GM12874 (cell line): ENCODE data around the gene HSPA4.

Source experiments
- TF ChIP-seq, protein P1 (sequence below): IDR thresholded peaks from 2 replicates; pipeline ENCODE4 v1.5.1; 2011; ENCODE audit warnings: low read depth, mild to moderate bottlenecking, control low read depth, low read length, moderate library complexity; ENCODE audit not compliant: insufficient read depth

HSPA4 gene

DNA sequence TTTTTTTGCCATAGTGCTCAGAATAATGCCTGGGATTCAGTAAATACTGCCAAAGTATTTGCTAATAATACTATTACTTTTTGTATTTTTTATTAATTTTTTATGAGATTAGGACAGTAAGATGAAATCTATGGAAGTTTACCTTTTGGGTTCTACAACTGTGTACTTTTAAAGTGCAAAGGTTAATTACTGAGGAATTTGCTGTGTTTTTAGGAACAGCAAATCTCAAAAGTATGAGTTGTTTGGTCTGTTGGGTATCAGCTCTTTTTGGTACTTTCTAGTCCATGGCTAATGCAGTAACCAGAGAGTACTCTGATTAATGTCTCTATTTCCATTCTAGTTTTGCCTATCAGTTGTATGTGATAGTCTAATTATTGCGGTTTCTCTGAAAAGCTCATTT lies 5.1 kb downstream of the HSPA4 start:
- TF ChIP-seq, protein P1, sequence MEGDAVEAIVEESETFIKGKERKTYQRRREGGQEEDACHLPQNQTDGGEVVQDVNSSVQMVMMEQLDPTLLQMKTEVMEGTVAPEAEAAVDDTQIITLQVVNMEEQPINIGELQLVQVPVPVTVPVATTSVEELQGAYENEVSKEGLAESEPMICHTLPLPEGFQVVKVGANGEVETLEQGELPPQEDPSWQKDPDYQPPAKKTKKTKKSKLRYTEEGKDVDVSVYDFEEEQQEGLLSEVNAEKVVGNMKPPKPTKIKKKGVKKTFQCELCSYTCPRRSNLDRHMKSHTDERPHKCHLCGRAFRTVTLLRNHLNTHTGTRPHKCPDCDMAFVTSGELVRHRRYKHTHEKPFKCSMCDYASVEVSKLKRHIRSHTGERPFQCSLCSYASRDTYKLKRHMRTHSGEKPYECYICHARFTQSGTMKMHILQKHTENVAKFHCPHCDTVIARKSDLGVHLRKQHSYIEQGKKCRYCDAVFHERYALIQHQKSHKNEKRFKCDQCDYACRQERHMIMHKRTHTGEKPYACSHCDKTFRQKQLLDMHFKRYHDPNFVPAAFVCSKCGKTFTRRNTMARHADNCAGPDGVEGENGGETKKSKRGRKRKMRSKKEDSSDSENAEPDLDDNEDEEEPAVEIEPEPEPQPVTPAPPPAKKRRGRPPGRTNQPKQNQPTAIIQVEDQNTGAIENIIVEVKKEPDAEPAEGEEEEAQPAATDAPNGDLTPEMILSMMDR: no peak

DNA sequence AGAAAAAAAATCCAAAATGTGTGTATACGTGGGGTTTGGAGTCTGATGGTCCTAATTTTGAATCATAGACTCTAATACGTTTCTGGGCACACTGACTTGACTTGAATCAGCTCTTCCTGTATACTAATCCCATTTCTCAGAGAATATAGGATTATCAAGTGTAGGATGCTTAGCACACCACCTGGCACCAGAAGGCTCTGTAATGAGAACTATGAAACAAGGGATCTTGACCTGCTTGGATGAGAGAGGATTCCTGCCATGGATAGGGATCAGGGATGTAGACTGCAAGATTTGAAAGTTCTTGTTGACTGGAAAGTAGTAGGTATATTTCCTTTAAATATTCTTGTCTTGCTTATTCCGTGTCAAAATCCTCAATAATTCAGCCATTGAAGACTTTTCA lies 7.8 kb downstream of the HSPA4 start:
- TF ChIP-seq, protein P1: no peak

DNA sequence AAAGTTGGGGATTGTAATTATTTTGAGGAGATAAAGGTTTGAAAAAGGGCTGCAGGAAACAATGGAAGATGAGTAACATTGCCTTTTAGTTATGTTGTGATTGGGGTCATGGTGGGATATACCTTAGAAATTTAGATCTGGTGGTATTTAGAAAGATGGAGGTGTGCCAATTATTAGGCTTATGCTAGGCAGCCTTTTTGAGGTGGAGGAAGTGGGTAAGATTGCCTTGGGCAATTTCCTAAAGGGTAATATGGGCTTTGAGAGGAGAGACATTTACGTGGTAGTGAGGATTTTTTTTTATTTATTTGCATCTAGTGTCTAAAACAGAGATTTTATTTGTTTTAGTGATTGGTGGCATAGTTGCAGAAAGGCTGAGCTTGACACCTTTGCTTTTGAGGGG lies 10.5 kb downstream of the HSPA4 start:
- TF ChIP-seq, protein P1: no peak

DNA sequence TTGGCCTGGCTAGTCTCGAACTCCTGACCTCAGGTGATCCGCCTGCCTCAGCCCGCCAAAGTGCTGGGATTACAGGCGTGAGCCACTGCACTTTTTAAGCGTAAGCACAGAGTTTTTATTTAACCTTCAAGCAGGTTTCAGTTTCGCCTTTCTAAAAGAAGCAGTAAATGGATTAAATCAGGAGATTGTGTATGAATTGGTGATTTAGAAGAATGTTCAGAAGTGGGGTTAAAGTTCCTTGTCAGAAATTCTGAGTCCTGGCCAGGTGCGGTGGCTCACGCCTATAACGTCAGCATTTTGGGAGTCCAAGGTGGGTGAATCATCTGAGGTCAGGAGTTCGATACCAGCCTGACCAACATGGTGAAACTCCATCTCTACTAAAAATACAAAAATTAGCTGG lies 12.2 kb downstream of the HSPA4 start:
- TF ChIP-seq, protein P1: no peak

DNA sequence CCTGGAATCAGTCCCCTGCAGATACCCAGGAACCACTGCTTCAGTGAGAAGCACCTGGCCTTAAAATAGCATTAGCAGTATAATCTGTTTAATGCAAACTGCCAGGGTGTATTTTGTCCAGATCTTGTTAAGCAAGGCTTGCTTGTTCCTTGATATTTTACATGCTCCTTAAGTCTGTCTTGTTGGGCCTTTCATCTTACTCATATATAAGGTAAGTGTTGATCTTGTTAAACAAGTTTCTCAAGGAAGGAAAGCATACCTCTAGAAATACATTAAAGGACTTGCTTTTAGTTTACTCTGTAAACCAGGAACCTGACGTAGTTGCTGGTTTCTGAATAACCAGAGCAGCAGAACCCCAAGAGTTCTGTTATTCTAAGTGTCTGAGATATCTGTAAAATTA lies 13.7 kb downstream of the HSPA4 start:
- TF ChIP-seq, protein P1: no peak

DNA sequence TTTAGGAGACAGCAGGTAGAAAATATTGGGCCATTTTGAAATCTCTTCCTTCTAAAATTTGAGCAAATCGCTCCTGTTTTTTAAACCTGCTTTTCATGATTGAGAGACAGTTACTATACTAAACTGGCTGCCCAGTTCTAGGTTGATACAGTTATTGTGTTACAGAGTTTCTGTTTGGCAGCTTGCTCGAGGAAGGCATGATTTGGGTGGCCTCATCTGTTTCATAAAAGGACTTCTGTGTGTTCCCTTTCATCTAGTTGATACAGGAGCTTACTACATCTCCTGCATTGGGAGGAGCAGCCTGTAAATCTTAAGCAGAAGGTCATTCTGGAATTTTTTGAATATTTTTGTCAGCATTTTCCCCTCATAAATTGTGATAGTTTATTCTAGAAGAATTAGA lies 14.2 kb downstream of the HSPA4 start:
- TF ChIP-seq, protein P1: no peak

DNA sequence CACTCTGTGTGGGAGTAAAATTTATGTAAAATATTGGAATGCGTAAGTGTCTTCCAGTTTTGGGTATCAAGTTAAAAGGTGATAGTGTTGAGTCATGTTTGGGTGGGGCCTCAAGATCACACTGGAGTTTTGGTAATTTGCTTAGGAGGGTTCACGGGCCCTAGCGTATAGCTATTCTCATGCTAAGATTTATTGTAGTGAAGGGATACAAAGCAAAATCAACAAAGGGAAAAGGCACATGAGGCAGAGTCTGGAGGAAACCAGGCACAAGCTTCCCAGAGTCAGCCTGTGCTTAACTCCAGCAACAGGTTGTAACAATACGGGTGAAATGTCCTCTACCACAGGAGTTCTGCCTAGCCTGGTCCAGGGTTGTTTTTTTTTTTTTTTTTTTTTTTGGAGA lies 20.2 kb downstream of the HSPA4 start:
- TF ChIP-seq, protein P1: no peak
